Ascending aorta (tissue), 2 donors: ENCODE data around the gene STRN. TPM values are rescaled to one million over a fixed set of nuclear protein-coding genes. Genes with fewer than 3 reads are reported as not detected.
"Not testable (repeated sequence)": the region's sequence is repeated elsewhere in the genome, so short reads cannot be mapped to it uniquely, and the experiment has no call there.

Experiments
- DNase-seq, 2 donors: peaks; one replicate each; pipeline ENCODE4 v3.0.0-alpha.2; 2019; ENCODE audit warnings: low spot score in 2 of 2
- H3K27ac ChIP-seq, 2 donors: fragments of 200-600 bp; sonication (generic); one replicate each; pipeline ENCODE4 v1.5.1; 2016 to 2017; ENCODE audit warnings: mild to moderate bottlenecking in 1 of 2
- H3K27me3 ChIP-seq: fragments of 200-600 bp; sonication (generic); one replicate; pipeline ENCODE4 v1.5.1; 2017
- H3K36me3 ChIP-seq, 2 donors: fragments of 200-600 bp; sonication (generic); one replicate each; pipeline ENCODE4 v1.5.1; 2016
- H3K4me1 ChIP-seq, 2 donors: fragments of 200-600 bp; sonication (generic); one replicate each; pipeline ENCODE4 v1.5.1; 2016 to 2017; ENCODE audit warnings: mild to moderate bottlenecking in 1 of 2
- H3K4me3 ChIP-seq, 2 donors: fragments of 200-600 bp; sonication (generic); one replicate each; pipeline ENCODE4 v1.5.1; 2016 to 2017; ENCODE audit warnings: mild to moderate bottlenecking in 1 of 2
- H3K9me3 ChIP-seq, 2 donors: fragments of 200-600 bp; sonication (generic); one replicate each; pipeline ENCODE4 v1.5.1; 2016
- CTCF ChIP-seq, 3 experiments: fragments of 200-600 bp in 2 of 3; fragments of 450-650 bp in 1 of 3; sonication (generic) in 2 of 3; IDR thresholded peaks; one replicate each; pipeline ENCODE4 v1.5.1; 2016 to 2019; ENCODE audit warnings: antibody characterized with exemption in 3 of 3, mild to moderate bottlenecking in 1 of 3, moderate library complexity in 1 of 3
- intact Hi-C: fragments of 100-400 bp; cut with DNase I; formaldehyde crosslinking; loops from one replicate; pipeline ENCODE4 v1.15.1; 2023
- total RNA-seq: library from RNA; depleted of rRNA; stranded (reverse); fragments of >200 nt; gene quantifications from one replicate; pipeline ENCODE4 v1.1.0, GENCODE V29; 2016

STRN gene
- total RNA-seq, 1 donor from 2014 or later, result 4.3 TPM

DNA sequence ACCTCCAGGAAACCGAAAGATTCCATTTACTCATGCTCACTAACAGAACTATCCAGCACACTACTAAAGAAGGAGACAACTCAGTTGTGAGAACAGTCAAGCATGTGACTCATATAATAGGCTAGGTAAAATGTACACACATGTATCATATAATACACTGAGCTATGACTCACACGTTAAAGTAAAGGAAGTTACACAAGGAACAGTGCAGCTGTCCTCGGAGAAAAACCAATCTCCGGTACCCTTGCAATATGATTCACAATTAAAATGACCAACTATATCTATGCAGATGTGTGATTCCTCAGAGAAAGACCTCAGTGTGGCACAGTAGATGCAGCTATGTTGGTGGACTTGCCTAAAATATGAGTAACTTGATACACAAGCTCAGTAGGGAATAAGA, 76.5 kb downstream of the STRN start:
- no peak for DNase-seq
- Histone ChIP-seq H3K4me3 (no peak overlapping the region), H3K9me3 (no peaks in the 10 kb centered on the region), H3K4me1 (no peaks in the 10 kb centered on the region), H3K27me3 (no peaks in the 10 kb centered on the region), H3K36me3 (peaks cover 0 to 13% of the 10 kb centered on the region in 2 donors), H3K27ac (no peak overlapping the region)
- intact Hi-C loops, result no loop called here
- TF ChIP-seq CTCF (IDR thresholded peaks at IDR 0.05), result no peak

GRCh38 chr2:36887095-36887494, 79.2 kb downstream of the STRN start:
- H3K27me3 ChIP-seq, intact Hi-C loops, H3K4me3 ChIP-seq, DNase-seq, H3K27ac ChIP-seq, H3K4me1 ChIP-seq, H3K9me3 ChIP-seq: not testable (repeated sequence)
- H3K36me3 ChIP-seq, result peaks cover 18 to 31% of the 10 kb centered on the region in 2 donors

GRCh38 chr2:36886664-36887063, 79.7 kb downstream of the STRN start:
- no peaks in the 10 kb centered on the region for H3K27me3 ChIP-seq
- H3K4me3 ChIP-seq, result no peak overlapping the region
- intact Hi-C loops, result no loop called here
- H3K36me3 ChIP-seq, result peaks cover 21 to 35% of the 10 kb centered on the region in 2 donors
- no peaks in the 10 kb centered on the region for H3K4me1 ChIP-seq
- H3K9me3 ChIP-seq, result no peaks in the 10 kb centered on the region
- DNase-seq, result no peak
- no peak for TF ChIP-seq CTCF (IDR thresholded peaks at IDR 0.05)
- H3K27ac ChIP-seq, result no peak overlapping the region

DNA sequence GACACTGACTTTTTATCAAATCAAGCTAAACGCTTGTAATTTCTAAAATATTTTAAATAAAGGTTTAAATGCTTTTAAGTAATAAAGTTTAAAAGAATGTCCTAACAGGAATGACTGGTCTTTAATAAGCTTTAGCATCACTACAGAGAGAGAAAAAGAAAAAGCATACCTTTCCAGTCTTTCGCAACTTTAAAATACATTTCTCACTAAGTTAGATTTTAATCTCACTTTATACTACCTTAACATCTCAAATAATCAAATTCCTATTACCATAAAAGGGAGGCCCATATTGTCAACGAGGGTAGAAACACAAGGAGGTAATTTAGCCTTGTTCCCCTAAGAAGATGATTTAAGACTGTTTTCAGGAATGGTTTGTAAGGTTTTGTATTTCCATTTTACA, 80.7 kb downstream of the STRN start:
- DNase-seq, result no peak
- no peaks in the 10 kb centered on the region for H3K27me3 ChIP-seq
- H3K9me3 ChIP-seq, result no peaks in the 10 kb centered on the region
- H3K36me3 ChIP-seq, result peaks cover 21 to 31% of the 10 kb centered on the region in 2 donors
- H3K4me1 ChIP-seq, result no peaks in the 10 kb centered on the region
- intact Hi-C loops, result no loop called here
- no peak overlapping the region for H3K27ac ChIP-seq
- no peak for TF ChIP-seq CTCF (IDR thresholded peaks at IDR 0.05)
- H3K4me3 ChIP-seq, result no peak overlapping the region

DNA sequence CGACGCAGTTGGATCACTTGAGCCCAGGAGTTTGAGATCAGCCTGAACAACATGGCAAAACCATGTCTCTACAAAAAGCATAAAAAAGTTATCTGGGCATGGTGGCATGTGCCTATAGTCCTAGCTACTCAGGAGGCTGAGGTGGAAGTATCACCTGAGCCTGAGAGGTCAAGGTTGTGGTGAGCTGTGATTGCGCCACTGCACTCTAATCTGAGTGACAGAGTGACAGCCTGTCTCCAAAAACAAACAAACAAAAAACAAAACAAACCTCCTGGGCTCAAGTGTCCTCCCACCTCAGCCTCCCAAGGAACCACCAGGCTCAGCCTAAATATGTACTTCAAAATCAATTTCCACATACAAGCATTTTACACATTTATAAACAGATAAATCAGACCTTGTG, 83.8 kb downstream of the STRN start:
- no peak for TF ChIP-seq CTCF (IDR thresholded peaks at IDR 0.05)
- intact Hi-C loops, result no loop called here
- no peaks in the 10 kb centered on the region for H3K9me3 ChIP-seq
- H3K4me3 ChIP-seq, result no peak overlapping the region
- H3K27ac ChIP-seq, result no peak overlapping the region
- no peaks in the 10 kb centered on the region for H3K27me3 ChIP-seq
- H3K4me1 ChIP-seq, result no peaks in the 10 kb centered on the region
- no peak for DNase-seq
- H3K36me3 ChIP-seq, result peaks cover 26 to 37% of the 10 kb centered on the region in 2 donors

DNA sequence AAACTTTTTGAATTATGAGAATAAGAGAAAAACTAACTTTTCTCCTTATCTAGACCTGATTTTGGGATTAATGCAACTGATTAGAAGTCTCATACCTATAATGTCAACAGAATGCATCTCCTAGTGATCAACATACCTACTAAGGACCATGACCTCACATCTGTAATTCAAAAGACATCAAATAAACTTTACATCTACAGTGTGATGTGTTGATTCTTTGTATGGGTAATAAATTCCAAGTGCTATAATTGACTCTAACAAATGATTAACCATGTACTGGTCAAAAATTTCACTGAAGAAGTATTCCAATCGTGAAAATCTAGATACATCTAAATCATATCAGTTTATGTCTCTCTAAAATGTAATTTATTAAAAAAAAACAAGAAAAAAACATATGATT, 84.5 kb downstream of the STRN start:
- intact Hi-C loops, result no loop called here
- no peak for DNase-seq
- Histone ChIP-seq H3K36me3 (peaks cover 31 to 44% of the 10 kb centered on the region in 2 donors), H3K4me3 (no peak overlapping the region), H3K27me3 (no peaks in the 10 kb centered on the region), H3K27ac (no peak overlapping the region), H3K9me3 (no peaks in the 10 kb centered on the region), H3K4me1 (no peaks in the 10 kb centered on the region)
- TF ChIP-seq CTCF (IDR thresholded peaks at IDR 0.05), result no peak
